ENCODE results near the gene SYNRG.

DNA sequence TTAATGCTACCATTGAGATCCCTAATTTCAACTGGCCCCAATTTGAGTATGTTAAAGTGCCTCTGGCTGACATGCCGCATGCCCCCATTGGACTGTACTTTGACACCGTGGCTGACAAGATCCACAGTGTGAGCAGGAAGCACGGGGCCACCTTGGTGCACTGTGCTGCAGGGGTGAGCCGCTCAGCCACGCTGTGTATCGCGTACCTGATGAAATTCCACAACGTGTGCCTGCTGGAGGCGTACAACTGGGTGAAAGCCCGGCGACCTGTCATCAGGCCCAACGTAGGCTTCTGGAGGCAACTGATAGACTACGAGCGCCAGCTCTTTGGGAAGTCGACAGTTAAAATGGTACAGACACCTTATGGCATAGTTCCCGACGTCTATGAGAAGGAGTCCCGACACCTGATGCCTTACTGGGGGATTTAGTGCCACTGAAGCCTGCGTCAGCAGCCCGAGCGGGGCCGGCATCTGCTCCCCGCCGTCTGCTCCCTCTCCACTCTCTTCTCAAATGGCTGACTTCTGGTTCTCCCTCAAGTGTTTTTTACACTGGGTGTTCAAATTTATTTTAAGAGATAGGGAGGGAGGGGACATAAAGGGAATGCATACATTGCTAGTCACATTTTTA, 96.7 kb downstream of the SYNRG start:
- no peak for TF ChIP-seq CEBPB (IDR thresholded peaks at IDR 0.05)
- no peak for TF ChIP-seq REST (IDR thresholded peaks at IDR 0.05; ENCODE audit: low read depth)
- TF ChIP-seq EP300 (IDR thresholded peaks at IDR 0.05; ENCODE audit: borderline replicate concordance), result no peak
- no peak for TF ChIP-seq MAX (IDR thresholded peaks at IDR 0.05)
- TF ChIP-seq TAF1 (IDR thresholded peaks at IDR 0.05; ENCODE audit: low read depth), result no peak
- no peak for TF ChIP-seq NFIC (IDR thresholded peaks at IDR 0.05)
- no peak for TF ChIP-seq CREB1 (IDR thresholded peaks at IDR 0.05; ENCODE audit: low read depth)
- TF ChIP-seq TEAD4 (IDR thresholded peaks at IDR 0.05), result no peak
- TF ChIP-seq EGR1 (IDR thresholded peaks at IDR 0.05), result no peak
- TF ChIP-seq RAD21 (IDR thresholded peaks at IDR 0.05; ENCODE audit: low read depth), result no peak
- TF ChIP-seq TCF12 (IDR thresholded peaks at IDR 0.05; ENCODE audit: low read depth), result no peak
- no peak for TF ChIP-seq ZBTB7A (IDR thresholded peaks at IDR 0.05; ENCODE audit: low read depth)
- TF ChIP-seq, protein P1, sequence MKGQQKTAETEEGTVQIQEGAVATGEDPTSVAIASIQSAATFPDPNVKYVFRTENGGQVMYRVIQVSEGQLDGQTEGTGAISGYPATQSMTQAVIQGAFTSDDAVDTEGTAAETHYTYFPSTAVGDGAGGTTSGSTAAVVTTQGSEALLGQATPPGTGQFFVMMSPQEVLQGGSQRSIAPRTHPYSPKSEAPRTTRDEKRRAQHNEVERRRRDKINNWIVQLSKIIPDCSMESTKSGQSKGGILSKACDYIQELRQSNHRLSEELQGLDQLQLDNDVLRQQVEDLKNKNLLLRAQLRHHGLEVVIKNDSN (IDR thresholded peaks at IDR 0.05), result no peak
